H1 (cell line): ENCODE results near the gene VPS25. TPM values are rescaled to one million over a fixed set of nuclear protein-coding genes. Genes with fewer than 3 reads are reported as not detected.

Source experiments
- CTCF ChIA-PET: fragments of 300-600 bp; sonication (Branson Sonifier 250); formaldehyde crosslinking; loops from one replicate; lab custom pipeline; 2021; ENCODE audit not compliant: partially characterized antibody; lab: Charles Lee
- POLR2A ChIA-PET: fragments of 300-600 bp; sonication (Branson Sonifier 250); formaldehyde crosslinking; loops from one replicate; lab custom pipeline; 2021; ENCODE audit warnings: inconsistent platforms; ENCODE audit not compliant: partially characterized antibody; lab: Charles Lee
- DNase-seq, 2 experiments: peaks; one replicate each; pipeline versions ENCODE4 v3.0.0 to v3.0.0-alpha.2; 2010 to 2022; ENCODE audit warnings: low spot score in 2 of 2, low read depth in 1 of 2, mixed read lengths in 1 of 2
- FAIRE-seq: peaks from 2 replicates; lab custom pipeline; 2011; peaks lifted over from hg19 to GRCh38; lab: Jason Lieb, UNC
- H2AFZ ChIP-seq: 2 replicates; pipeline ENCODE4 v1.8.1; 2012; ENCODE audit warnings: low read length, inconsistent platforms
- H2AK5ac ChIP-seq: 2 replicates; pipeline ENCODE4 v1.6.1; 2013; ENCODE audit warnings: low read depth, low read length
- H2BK120ac ChIP-seq: replicated peaks from 2 replicates; pipeline ENCODE3; 2013; ENCODE audit warnings: low read depth, low read length, inconsistent platforms
- H2BK12ac ChIP-seq: 2 replicates; pipeline ENCODE4 v1.6.1; 2013; ENCODE audit warnings: low read depth, low read length
- H2BK15ac ChIP-seq: 2 replicates; pipeline ENCODE4 v1.6.1; 2013; ENCODE audit warnings: low read length
- H2BK20ac ChIP-seq: 2 replicates; pipeline ENCODE4 v1.6.1; 2013; ENCODE audit warnings: low read length
- H2BK5ac ChIP-seq: 2 replicates; pipeline ENCODE4 v1.6.1; 2013; ENCODE audit warnings: low read depth, low read length
- H3K14ac ChIP-seq: 2 replicates; pipeline ENCODE4 v1.6.1; 2013; ENCODE audit warnings: inconsistent platforms; ENCODE audit not compliant: insufficient read length
- H3K18ac ChIP-seq: 2 replicates; pipeline ENCODE4 v1.6.1; 2013; ENCODE audit warnings: low read length; ENCODE audit errors: extremely low read depth
- H3K23ac ChIP-seq: 2 replicates; pipeline ENCODE4 v1.6.1; 2013; ENCODE audit warnings: inconsistent platforms; ENCODE audit not compliant: insufficient read length
- H3K23me2 ChIP-seq: 2 replicates; pipeline ENCODE4 v1.6.1; 2013; ENCODE audit warnings: low read depth, low read length
- H3K27ac ChIP-seq: 2 replicates; pipeline ENCODE4 v1.6.1; 2011; ENCODE audit warnings: low read depth, low read length, inconsistent platforms
- H3K27me3 ChIP-seq, 4 experiments: replicated peaks in 1 of 4; 1 replicate in 1 of 4; 2 replicates in 3 of 4; pipeline versions ENCODE4 v1.6.1 to v1.8.1; 2011 to 2013; ENCODE audit warnings: low read length in 3 of 4, mild to moderate bottlenecking in 3 of 4, inconsistent platforms in 2 of 4, mixed read lengths in 2 of 4, moderate library complexity in 1 of 4; ENCODE audit not compliant: control insufficient read depth in 3 of 4, insufficient read depth in 3 of 4; ENCODE audit errors: extremely low read depth in 1 of 4
- H3K36me3 ChIP-seq, 4 experiments: 2 replicates each; pipeline versions ENCODE4 v1.6.1 to v1.8.1; 2011 to 2013; ENCODE audit warnings: mild to moderate bottlenecking in 4 of 4, low read length in 3 of 4, moderate library complexity in 2 of 4, control low read depth in 1 of 4, inconsistent platforms in 1 of 4; ENCODE audit not compliant: insufficient read depth in 4 of 4, control insufficient read depth in 2 of 4
- H3K4ac ChIP-seq: replicated peaks from 2 replicates; pipeline ENCODE3; 2013; ENCODE audit warnings: low read length, low read depth, mixed read lengths, inconsistent platforms; ENCODE audit not compliant: insufficient read length
- H3K4me1 ChIP-seq, 4 experiments: replicated peaks in 1 of 4; 1 replicate in 1 of 4; 2 replicates in 3 of 4; pipeline versions ENCODE4 v1.6.1 to v1.8.1; 2011 to 2013; ENCODE audit warnings: low read length in 3 of 4, inconsistent platforms in 2 of 4, mixed read lengths in 1 of 4; ENCODE audit not compliant: insufficient read depth in 4 of 4, control insufficient read depth in 3 of 4
- H3K4me2 ChIP-seq, 2 experiments: 2 replicates each; pipeline versions ENCODE4 v1.6.1 to v1.8.1; 2011 to 2013; ENCODE audit warnings: low read depth in 2 of 2, low read length in 2 of 2, control low read depth in 1 of 2, inconsistent platforms in 1 of 2, mild to moderate bottlenecking in 1 of 2; ENCODE audit not compliant: insufficient read depth in 1 of 2
- H3K4me3 ChIP-seq, 4 experiments: fragments of 200-600, 300-600 bp in 1 of 4; sonication (generic), shearing (Covaris generic), sonication (Bioruptor Twin) in 1 of 4; 2 replicates each; pipeline versions ENCODE4 v1.5.1 to v1.8.1; 2011 to 2016; ENCODE audit warnings: low read length in 4 of 4, low read depth in 3 of 4, control low read depth in 2 of 4, inconsistent platforms in 2 of 4, mild to moderate bottlenecking in 2 of 4, mixed read lengths in 1 of 4, moderate library complexity in 1 of 4; ENCODE audit not compliant: insufficient read depth in 2 of 4; ENCODE audit errors: extremely low read depth in 1 of 4
- H3K56ac ChIP-seq: replicated peaks from 2 replicates; pipeline ENCODE3; 2013; ENCODE audit warnings: low read depth, mild to moderate bottlenecking, mixed read lengths, low read length, inconsistent platforms; ENCODE audit not compliant: insufficient read length
- H3K79me1 ChIP-seq: 2 replicates; pipeline ENCODE4 v1.6.1; 2013; ENCODE audit warnings: low read depth, low read length, control low read depth
- H3K79me2 ChIP-seq, 2 experiments: 2 replicates each; pipeline versions ENCODE4 v1.6.1 to v1.8.1; 2012 to 2013; ENCODE audit warnings: low read length in 2 of 2, mild to moderate bottlenecking in 2 of 2, inconsistent platforms in 1 of 2; ENCODE audit not compliant: insufficient read depth in 2 of 2, control insufficient read depth in 1 of 2
- H3K9ac ChIP-seq, 4 experiments: replicated peaks in 1 of 4; 1 replicate in 1 of 4; 2 replicates in 3 of 4; pipeline versions ENCODE4 v1.6.1 to v1.8.1; 2011 to 2013; ENCODE audit warnings: low read depth in 3 of 4, low read length in 3 of 4, control low read depth in 2 of 4, mild to moderate bottlenecking in 2 of 4, moderate library complexity in 2 of 4, inconsistent platforms in 1 of 4; ENCODE audit errors: extremely low read depth in 1 of 4
- H3K9me3 ChIP-seq, 2 experiments: 2 replicates each; pipeline versions ENCODE4 v1.6.1 to v1.8.1; 2012 to 2013; ENCODE audit warnings: mild to moderate bottlenecking in 2 of 2, moderate library complexity in 2 of 2, control low read depth in 1 of 2, inconsistent platforms in 1 of 2, low read depth in 1 of 2, low read length in 1 of 2, mixed read lengths in 1 of 2; ENCODE audit not compliant: insufficient read depth in 2 of 2
- H4K20me1 ChIP-seq, 2 experiments: replicated peaks in 1 of 2; 2 replicates each; pipeline versions ENCODE3 to v1.8.1; 2011 to 2013; ENCODE audit warnings: inconsistent platforms in 2 of 2, low read length in 2 of 2, mild to moderate bottlenecking in 1 of 2; ENCODE audit not compliant: insufficient read depth in 2 of 2, control insufficient read depth in 1 of 2
- H4K5ac ChIP-seq: 2 replicates; pipeline ENCODE4 v1.6.1; 2013; ENCODE audit warnings: low read length, low read depth, mixed read lengths, inconsistent platforms; ENCODE audit not compliant: insufficient read length
- H4K8ac ChIP-seq: 2 replicates; pipeline ENCODE4 v1.8.0; 2013; ENCODE audit warnings: mild to moderate bottlenecking, moderate library complexity, low read length, inconsistent platforms; ENCODE audit not compliant: insufficient read depth; ENCODE audit errors: extremely low read depth
- H4K91ac ChIP-seq: replicated peaks from 2 replicates; pipeline ENCODE3; 2013; ENCODE audit warnings: low read length, mixed read lengths, inconsistent platforms; ENCODE audit not compliant: insufficient read length
- ATF3 ChIP-seq: IDR thresholded peaks from 2 replicates; pipeline ENCODE4 v1.6.1; 2011; ENCODE audit warnings: low read depth, mild to moderate bottlenecking, low read length; ENCODE audit not compliant: insufficient read depth
- BACH1 ChIP-seq: IDR thresholded peaks from 2 replicates; pipeline ENCODE4 v1.6.1; 2012; ENCODE audit warnings: low read length, improper control_type of control experiment
- BRCA1 ChIP-seq: IDR thresholded peaks from 2 replicates; pipeline ENCODE4 v1.6.1; 2012; ENCODE audit warnings: low read depth, low read length, improper control_type of control experiment
- CHD1 ChIP-seq: IDR thresholded peaks from 2 replicates; pipeline ENCODE4 v1.6.1; 2012; ENCODE audit warnings: low read depth, low read length, improper control_type of control experiment
- EGR1 ChIP-seq: IDR thresholded peaks from 2 replicates; pipeline ENCODE4 v1.6.1; 2011; ENCODE audit warnings: low read depth, low read length, borderline replicate concordance
- HDAC2 ChIP-seq, 2 experiments: fragments of 300-600 bp in 1 of 2; sonication (generic) in 1 of 2; IDR thresholded peaks; 2 replicates each; pipeline ENCODE4 v1.6.1; 2011 to 2012; ENCODE audit warnings: low read depth in 2 of 2, low read length in 2 of 2, mild to moderate bottlenecking in 2 of 2, moderate library complexity in 2 of 2, borderline replicate concordance in 1 of 2, inconsistent platforms in 1 of 2
- PHF8 ChIP-seq: fragments of 200-600 bp; sonication (generic); conservative IDR thresholded peaks from 2 replicates; pipeline ENCODE4 v1.7.1; 2012; ENCODE audit warnings: low read depth, mild to moderate bottlenecking, inconsistent platforms, low read length, moderate library complexity
- POU5F1 ChIP-seq: IDR thresholded peaks from 2 replicates; pipeline ENCODE4 v1.6.1; 2011; ENCODE audit warnings: low read depth, mild to moderate bottlenecking, low read length, moderate library complexity
- RFX5 ChIP-seq: IDR thresholded peaks from 2 replicates; pipeline ENCODE4 v1.6.1; 2011; ENCODE audit warnings: low read depth, low read length, improper control_type of control experiment, borderline replicate concordance
- USF2 ChIP-seq: IDR thresholded peaks from 2 replicates; pipeline ENCODE4 v1.6.1; 2011; ENCODE audit warnings: low read length, improper control_type of control experiment
- WGBS, 2 experiments: shearing (Covaris generic) in 1 of 2; methylation state at CpG; one replicate each; pipeline versions ENCODE4 v1.1.6 to v1.1.7; 2013 to 2015; ENCODE audit warnings: low lambda C conversion rate in 2 of 2, mixed read lengths in 2 of 2, inconsistent platforms in 1 of 2, low coverage in 1 of 2, missing lambda C conversion rate in 1 of 2; ENCODE audit not compliant: insufficient replicate concordance in 2 of 2, insufficient coverage in 1 of 2, insufficient read length in 1 of 2; ENCODE audit errors: extremely low coverage in 1 of 2, missing lambda C conversion rate in 1 of 2; 5-methylcytosine and 5-hydroxymethylcytosine counted together
- polyA plus RNA-seq, 7 experiments: library from polyadenylated mRNA; depleted of rRNA in 3 of 7; stranded (reverse) in 5 of 7; unstranded in 2 of 7; fragments of >200 nt in 5 of 7; fragments of 200-250 nt in 2 of 7; gene quantifications; 1 replicate in 5 of 7; 2 replicates in 1 of 7; 4 replicates in 1 of 7; pipeline versions ENCODE4 v1.2.1 to v1.2.3, GENCODE V29; 2011 to 2013; ENCODE audit warnings: missing spikeins in 2 of 7, mixed read lengths in 2 of 7
- total RNA-seq: library from RNA; stranded (reverse); fragmentation: NEBNext Ultra II Directional; extraction: Animal tissue kit (Norgen Biotek cat#: 25700); gene quantifications from 2 replicates; pipeline ENCODE4 v1.2.1, GENCODE V29; 2021

VPS25 gene
- total and polyA plus RNA-seq, 2 of the 8 experiments (the other 6 are each of a cell fraction or from before 2014, with no cell fraction given): 88.2 to 188 TPM

- Histone ChIP-seq H3K9ac (peak overlapping the region; percentile 46 to 83 (median 73)), H3K23me2 (peaks cover 2% of the 10 kb centered on the region; the same call in 1 of the 2 replicates), H3K4ac (peak overlapping the region; percentile 65), H4K20me1 (no peaks in the 10 kb centered on the region), H3K4me1 (peaks cover 0 to 7% (median 6%) of the 10 kb centered on the region in 4 experiments; a peak in 5 of 7 replicates), H3K14ac (no peak overlapping the region), H2BK12ac (no peak overlapping the region), H3K27ac (peak overlapping the region; percentile 85), H3K18ac (peak overlapping the region; percentile 95), H2BK120ac (no peak overlapping the region), H3K27me3 (peaks cover 9 to 14% (median 13%) of the 10 kb centered on the region in 4 experiments), H3K79me1 (no peaks in the 10 kb centered on the region; the same call in 1 of the 2 replicates), H3K4me3 (peak overlapping the region; percentile 39 to 72 (median 64)), H3K79me2 (peaks cover 0 to 12% of the 10 kb centered on the region in 2 experiments; a peak in 3 of 4 replicates), H2BK5ac (peak overlapping the region; percentile 79), H2BK15ac (no peak overlapping the region), H4K91ac (peak overlapping the region; percentile 93), H2AFZ (0 out of 2 replicates have a peak overlapping the region, but pooled peaks have one; percentile 28), H4K8ac (no peak overlapping the region), H3K36me3 (no peaks in the 10 kb centered on the region), H3K23ac (no peak overlapping the region), H3K9me3 (peaks cover 0 to 3% of the 10 kb centered on the region in 2 experiments; a peak in 1 of 4 replicates), H3K4me2 (peak overlapping the region; percentile 79 to 80), H2BK20ac (no peak overlapping the region; the same call in 1 of the 2 replicates), H2AK5ac (no peak overlapping the region), H3K56ac (peak overlapping the region; percentile 33), H4K5ac (peak overlapping the region; percentile 95)
- FAIRE-seq: no peak
- DNase-seq: peak in 1 of 2 experiments; percentile 19
- 6% methylated on average over 15 of the region's 32 CpGs; no CpG with 5 or more reads in 1 of the 2 experiments for WGBS, 2 experiments
- CTCF ChIA-PET: interaction anchor here (0.8 to 1.2 kb wide), 2 partner anchors 14 to 18 kb away, joined by 3 read pairs; no protein-coding TSS in a partner anchor
- POLR2A ChIA-PET: interaction anchor here (1.2 to 1.7 kb wide), 4 partner anchors 11 to 184 kb away, joined by 3 read pairs; no protein-coding TSS in a partner anchor
- TF ChIP-seq BACH1 (no peak), HDAC2 (IDR thresholded peaks at IDR 0.05; ENCODE audit: borderline replicate concordance in 1 of 2, low read depth in 2 of 2, low read length in 2 of 2) (no peak), RFX5 (no peak), CHD1 (no peak), PHF8 (no peak), ATF3 (no peak), BRCA1 (no peak), EGR1 (no peak), POU5F1 (no peak), USF2 (no peak)
These were observed 28.9 kb upstream of the VPS25 start for GRCh38 chr17:42744283-42744805.
